ENCODE results near the gene C10orf67. TPM values are rescaled to one million over a fixed set of nuclear protein-coding genes. Genes with fewer than 3 reads are reported as not detected.

C10orf67 gene
- total and polyA plus RNA-seq, 9 of the 15 experiments (the other 6 are each of a cell fraction or from before 2014, with no cell fraction given) = not detected

- H3K36me3 ChIP-seq (ENCODE audit: control insufficient read depth, insufficient read depth, low read length) = no peaks in the 10 kb centered on the region
- CTCF ChIA-PET (ENCODE audit: low intra/inter-chr PET ratio) = no interaction called here
- BruUV-seq (replicated peaks) = no TSS peak
- H3K4me3 ChIP-seq = no peak overlapping the region
- H2AFZ ChIP-seq (ENCODE audit: low read depth, low read length) = no peak overlapping the region
- in situ Hi-C loops (cut with MboI) = loop anchor here (10.0 to 25.0 kb wide), 2 partner anchors 205 to 892 kb away; partner anchors contain the start of gene KIAA1217
- no peaks in the 10 kb centered on the region for H3K27me3 ChIP-seq (ENCODE audit: control insufficient read depth in 2 of 2, insufficient read depth in 2 of 2, low read length in 2 of 2)
- TF ChIP-seq MAX (CRISPR knock-in tag; IDR thresholded peaks at IDR 0.05) = no peak
- no peak overlapping the region for H3K4me2 ChIP-seq (ENCODE audit: insufficient read depth, low read length)
- DNase-seq (ENCODE audit: extremely low read depth in 1 of 4, low spot score in 3 of 4) (no peak), FAIRE-seq (no peak), ATAC-seq (no peak)
- H3K79me2 ChIP-seq (ENCODE audit: control insufficient read depth, insufficient read depth, low read length) = no peaks in the 10 kb centered on the region
- no peaks in the 10 kb centered on the region for H3K9me3 ChIP-seq (replicated peaks; ENCODE audit: control insufficient read depth, insufficient read depth, low read depth, low read length)
- H3K9ac ChIP-seq (ENCODE audit: insufficient read depth in 1 of 2, low read depth in 2 of 2, low read length in 2 of 2) = no peak overlapping the region
- H3K27ac ChIP-seq (ENCODE audit: extremely low read depth, low read depth, low read length) = no peak overlapping the region
- 0% methylated on average over 4 of the region's 4 CpGs for WGBS (ENCODE audit: insufficient coverage, low coverage, missing lambda C conversion rate)
- H4K20me1 ChIP-seq (replicated peaks; ENCODE audit: control insufficient read depth, insufficient read depth, low read length) = no peaks in the 10 kb centered on the region
- H3K4me1 ChIP-seq (replicated peaks in 1 of 2; ENCODE audit: control insufficient read depth in 2 of 2, insufficient read depth in 2 of 2, low read length in 2 of 2) = no peaks in the 10 kb centered on the region
- intact Hi-C loops (cut with micrococcal nuclease) = no loop called here
- POLR2A ChIA-PET = no interaction called here
- H3K9me1 ChIP-seq (ENCODE audit: control insufficient read depth, insufficient read depth, low read length) = no peaks in the 10 kb centered on the region
These were observed 24.8 kb downstream of the C10orf67 start for GRCh38 chr10:23319835-23320234.

- H3K4me3 ChIP-seq = no peak overlapping the region
- CTCF ChIA-PET (ENCODE audit: low intra/inter-chr PET ratio) = no interaction called here
- 0% methylated on average over 3 of the region's 3 CpGs for WGBS (ENCODE audit: insufficient coverage, low coverage, missing lambda C conversion rate)
- no peak for DNase-seq (ENCODE audit: extremely low read depth in 1 of 4, low spot score in 3 of 4)
- no peaks in the 10 kb centered on the region for H3K4me1 ChIP-seq (replicated peaks in 1 of 2; ENCODE audit: control insufficient read depth in 2 of 2, insufficient read depth in 2 of 2, low read length in 2 of 2)
- no peak for FAIRE-seq
- in situ Hi-C loops (cut with MboI) (loop anchor here (25.0 kb wide), 1 partner anchor 894 kb away; the partner anchor contains the start of gene KIAA1217), intact Hi-C loops (cut with micrococcal nuclease) (no loop called here)
- POLR2A ChIA-PET = no interaction called here
- H3K9me1 ChIP-seq (ENCODE audit: control insufficient read depth, insufficient read depth, low read length) = no peaks in the 10 kb centered on the region
- H3K27ac ChIP-seq (ENCODE audit: extremely low read depth, low read depth, low read length) = no peak overlapping the region
- no peak for ATAC-seq
- no peak overlapping the region for H3K4me2 ChIP-seq (ENCODE audit: insufficient read depth, low read length)
- no peaks in the 10 kb centered on the region for H3K9me3 ChIP-seq (replicated peaks; ENCODE audit: control insufficient read depth, insufficient read depth, low read depth, low read length)
- H2AFZ ChIP-seq (ENCODE audit: low read depth, low read length) = no peak overlapping the region
- H4K20me1 ChIP-seq (replicated peaks; ENCODE audit: control insufficient read depth, insufficient read depth, low read length) = no peaks in the 10 kb centered on the region
- H3K79me2 ChIP-seq (ENCODE audit: control insufficient read depth, insufficient read depth, low read length) = no peaks in the 10 kb centered on the region
- no peaks in the 10 kb centered on the region for H3K27me3 ChIP-seq (ENCODE audit: control insufficient read depth in 2 of 2, insufficient read depth in 2 of 2, low read length in 2 of 2)
- H3K36me3 ChIP-seq (ENCODE audit: control insufficient read depth, insufficient read depth, low read length) = no peaks in the 10 kb centered on the region
- BruUV-seq (replicated peaks) = no TSS peak
- H3K9ac ChIP-seq (ENCODE audit: insufficient read depth in 1 of 2, low read depth in 2 of 2, low read length in 2 of 2) = no peak overlapping the region
- TF ChIP-seq HLTF (IDR thresholded peaks at IDR 0.05) (no peak), SNRNP70 (optimal IDR thresholded peaks at IDR 0.05; ENCODE audit: low read depth, low read length) (no peak), L3MBTL2 (IDR thresholded peaks at IDR 0.05) (no peak), MTF1 (CRISPR knock-in tag; IDR thresholded peaks at IDR 0.05; ENCODE audit: borderline replicate concordance) (no peak), RFX5 (IDR thresholded peaks at IDR 0.05; ENCODE audit: low read depth, low read length) (no peak), BRD4 (IDR thresholded peaks at IDR 0.05) (no peak), IFI16 (CRISPR knock-in tag; IDR thresholded peaks at IDR 0.05) (no peak), SNAPC5 (CRISPR knock-in tag; IDR thresholded peaks at IDR 0.05) (no peak), MTA1 (IDR thresholded peaks at IDR 0.05; ENCODE audit: borderline replicate concordance) (no peak), NFIC (IDR thresholded peaks at IDR 0.05) (no peak), SNIP1 (IDR thresholded peaks at IDR 0.05; ENCODE audit: low read depth) (no peak), ARID4B (CRISPR knock-in tag; IDR thresholded peaks at IDR 0.05) (no peak)
These were observed 26.2 kb downstream of the C10orf67 start for GRCh38 chr10:23318359-23318758.

All from K562 (cell line).